SK-N-SH (cell line): Measurements from ENCODE around the gene CIPC.

Experiments used
- EZH2phosphoT487 ChIP-seq: fragments of 200-600 bp; sonication (generic); IDR thresholded peaks from 2 replicates; pipeline ENCODE4 v1.6.1; 2017; ENCODE audit warnings: low read depth, mixed run types, mild to moderate bottlenecking, antibody characterized with exemption, moderate library complexity, borderline replicate concordance
- FOXJ3 ChIP-seq: sonication (generic); formaldehyde crosslinking; IDR thresholded peaks from 2 replicates; pipeline ENCODE4 v1.5.1; 2020; ENCODE audit warnings: mild to moderate bottlenecking, missing genetic modification reagents
- GABPA ChIP-seq: IDR thresholded peaks from 2 replicates; pipeline ENCODE4 v1.4.0; 2012; ENCODE audit warnings: low read depth, mild to moderate bottlenecking
- TF ChIP-seq, protein P1 (sequence below): fragments of 150-350 bp; IDR thresholded peaks from 2 replicates; pipeline ENCODE4 v1.6.1; 2017; ENCODE audit warnings: antibody characterized with exemption, low read length, low read depth, borderline replicate concordance
- TF ChIP-seq, protein P2 (sequence below): fragments of 200-600 bp; sonication (generic); IDR thresholded peaks from 2 replicates; pipeline ENCODE4 v1.6.1; 2017; ENCODE audit warnings: antibody characterized with exemption, mild to moderate bottlenecking, moderate library complexity
- TF ChIP-seq, protein P3 (sequence below): IDR thresholded peaks from 2 replicates; pipeline ENCODE4 v1.4.0; 2012; ENCODE audit warnings: low read depth
- TF ChIP-seq, protein P4 (sequence below): IDR thresholded peaks from 2 replicates; pipeline ENCODE4 v1.4.0; 2012; ENCODE audit warnings: low read depth, borderline replicate concordance

DNA sequence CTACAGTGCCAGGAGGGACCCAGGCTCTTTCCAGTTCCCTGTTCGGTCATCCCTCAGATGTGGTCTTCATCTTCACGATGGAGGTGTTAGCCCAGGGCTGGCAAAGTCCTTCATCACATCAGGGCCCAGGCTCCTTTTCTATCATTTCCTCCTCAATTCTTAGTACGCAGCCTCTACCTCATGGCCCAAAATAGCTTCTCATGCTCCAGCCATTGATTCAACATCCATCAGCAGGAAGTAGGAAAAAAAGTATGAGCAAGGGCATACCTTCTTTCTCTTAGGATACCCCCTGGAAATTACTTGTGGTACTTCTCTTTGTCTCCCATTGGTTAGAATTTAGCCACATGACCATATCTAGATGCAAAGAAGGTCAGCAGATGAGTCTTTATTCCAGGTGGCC is 55.7 kb downstream of the CIPC start:
- no peak for TF ChIP-seq EZH2phosphoT487
- no peak for TF ChIP-seq GABPA
- TF ChIP-seq, protein P1, sequence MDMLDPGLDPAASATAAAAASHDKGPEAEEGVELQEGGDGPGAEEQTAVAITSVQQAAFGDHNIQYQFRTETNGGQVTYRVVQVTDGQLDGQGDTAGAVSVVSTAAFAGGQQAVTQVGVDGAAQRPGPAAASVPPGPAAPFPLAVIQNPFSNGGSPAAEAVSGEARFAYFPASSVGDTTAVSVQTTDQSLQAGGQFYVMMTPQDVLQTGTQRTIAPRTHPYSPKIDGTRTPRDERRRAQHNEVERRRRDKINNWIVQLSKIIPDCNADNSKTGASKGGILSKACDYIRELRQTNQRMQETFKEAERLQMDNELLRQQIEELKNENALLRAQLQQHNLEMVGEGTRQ: no peak
- TF ChIP-seq, protein P2, sequence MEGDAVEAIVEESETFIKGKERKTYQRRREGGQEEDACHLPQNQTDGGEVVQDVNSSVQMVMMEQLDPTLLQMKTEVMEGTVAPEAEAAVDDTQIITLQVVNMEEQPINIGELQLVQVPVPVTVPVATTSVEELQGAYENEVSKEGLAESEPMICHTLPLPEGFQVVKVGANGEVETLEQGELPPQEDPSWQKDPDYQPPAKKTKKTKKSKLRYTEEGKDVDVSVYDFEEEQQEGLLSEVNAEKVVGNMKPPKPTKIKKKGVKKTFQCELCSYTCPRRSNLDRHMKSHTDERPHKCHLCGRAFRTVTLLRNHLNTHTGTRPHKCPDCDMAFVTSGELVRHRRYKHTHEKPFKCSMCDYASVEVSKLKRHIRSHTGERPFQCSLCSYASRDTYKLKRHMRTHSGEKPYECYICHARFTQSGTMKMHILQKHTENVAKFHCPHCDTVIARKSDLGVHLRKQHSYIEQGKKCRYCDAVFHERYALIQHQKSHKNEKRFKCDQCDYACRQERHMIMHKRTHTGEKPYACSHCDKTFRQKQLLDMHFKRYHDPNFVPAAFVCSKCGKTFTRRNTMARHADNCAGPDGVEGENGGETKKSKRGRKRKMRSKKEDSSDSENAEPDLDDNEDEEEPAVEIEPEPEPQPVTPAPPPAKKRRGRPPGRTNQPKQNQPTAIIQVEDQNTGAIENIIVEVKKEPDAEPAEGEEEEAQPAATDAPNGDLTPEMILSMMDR: no peak
- TF ChIP-seq FOXJ3 (CRISPR knock-in tag): no peak
- TF ChIP-seq, protein P3, sequence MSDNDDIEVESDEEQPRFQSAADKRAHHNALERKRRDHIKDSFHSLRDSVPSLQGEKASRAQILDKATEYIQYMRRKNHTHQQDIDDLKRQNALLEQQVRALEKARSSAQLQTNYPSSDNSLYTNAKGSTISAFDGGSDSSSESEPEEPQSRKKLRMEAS: no peak
- TF ChIP-seq, protein P4, sequence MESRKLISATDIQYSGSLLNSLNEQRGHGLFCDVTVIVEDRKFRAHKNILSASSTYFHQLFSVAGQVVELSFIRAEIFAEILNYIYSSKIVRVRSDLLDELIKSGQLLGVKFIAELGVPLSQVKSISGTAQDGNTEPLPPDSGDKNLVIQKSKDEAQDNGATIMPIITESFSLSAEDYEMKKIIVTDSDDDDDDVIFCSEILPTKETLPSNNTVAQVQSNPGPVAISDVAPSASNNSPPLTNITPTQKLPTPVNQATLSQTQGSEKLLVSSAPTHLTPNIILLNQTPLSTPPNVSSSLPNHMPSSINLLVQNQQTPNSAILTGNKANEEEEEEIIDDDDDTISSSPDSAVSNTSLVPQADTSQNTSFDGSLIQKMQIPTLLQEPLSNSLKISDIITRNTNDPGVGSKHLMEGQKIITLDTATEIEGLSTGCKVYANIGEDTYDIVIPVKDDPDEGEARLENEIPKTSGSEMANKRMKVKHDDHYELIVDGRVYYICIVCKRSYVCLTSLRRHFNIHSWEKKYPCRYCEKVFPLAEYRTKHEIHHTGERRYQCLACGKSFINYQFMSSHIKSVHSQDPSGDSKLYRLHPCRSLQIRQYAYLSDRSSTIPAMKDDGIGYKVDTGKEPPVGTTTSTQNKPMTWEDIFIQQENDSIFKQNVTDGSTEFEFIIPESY: no peak
